Left cardiac atrium (tissue), 4 donors: ENCODE data around the gene URGCP. TPM values are rescaled to one million over a fixed set of nuclear protein-coding genes. Genes with fewer than 3 reads are reported as not detected.
"Not testable (repeated sequence)": the region's sequence is repeated elsewhere in the genome, so short reads cannot be mapped to it uniquely, and the experiment has no call there.

Experiments used
- ATAC-seq, 2 donors: fragments of 200-7000 bp; cut with Tn5 transposase; one replicate each; pipeline ENCODE4 v1.9.1; 2020; ENCODE audit warnings: mild to moderate bottlenecking in 2 of 2, moderate library complexity in 2 of 2
- DNase-seq: peaks from one replicate; pipeline ENCODE4 v3.0.0-alpha.2; 2020
- intact Hi-C, 2 donors: fragments of 100-400 bp; cut with DNase I; formaldehyde crosslinking; loops; one replicate each; pipeline versions ENCODE4 v1.14.1 to v1.15.1; 2022 to 2023
- total RNA-seq, 2 donors: library from RNA; stranded (reverse); fragmentation: NEBNext Ultra II Directional; extraction: Animal tissue kit (Norgen Biotek cat#: 25700); gene quantifications; one replicate each; pipeline ENCODE4 v1.2.1, GENCODE V29; 2021
- donor health status: DM: no; HTN: yes; CAD: no.
- donor health status: DM: no; HTN: yes; CAD: no; lungs with severe emphysema.
- donor health status: DM: yes; HTN: yes; CAD: no.
- donor health status: Dilated cardiomyopathy.

Gene URGCP
- total RNA-seq, 2 donors from 2014 or later = 27.8 to 37.4 TPM

DNA sequence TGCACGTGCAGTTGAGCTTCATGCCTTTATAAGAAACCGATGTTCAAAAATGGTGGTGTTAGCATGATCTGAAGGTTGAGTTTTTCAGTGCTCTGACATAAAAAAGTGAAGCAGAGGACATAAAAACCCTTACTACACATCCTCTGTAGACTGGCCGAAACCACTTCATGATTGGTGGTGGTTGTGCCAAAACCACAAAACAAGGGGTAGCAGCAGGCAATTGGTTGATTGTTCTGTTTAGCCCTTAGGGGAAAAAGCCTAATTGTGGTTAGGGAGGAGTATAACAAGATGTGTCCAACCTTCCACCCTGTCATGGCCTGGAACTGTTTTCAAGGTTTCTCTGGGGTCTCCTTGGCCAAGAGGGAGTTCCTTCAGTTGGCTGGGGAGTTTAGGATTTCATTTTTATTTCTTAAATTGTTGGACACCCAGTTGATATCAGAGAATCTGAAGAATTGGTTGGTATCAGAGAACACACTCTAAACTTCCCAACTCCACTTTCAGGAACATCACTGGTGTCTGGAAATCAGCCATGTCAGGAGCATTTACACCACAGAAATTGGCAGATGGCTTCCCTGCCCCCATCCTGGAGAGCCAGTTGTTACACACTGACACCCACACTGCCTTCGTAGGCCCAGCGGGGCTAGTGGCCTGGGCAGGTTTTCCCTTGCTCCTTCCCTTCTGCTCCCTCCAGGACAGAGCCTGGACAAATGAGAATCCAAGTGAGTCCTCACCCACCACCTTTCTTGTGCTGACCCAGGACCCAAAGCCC lies 55.9 kb downstream of the URGCP start:
- intact Hi-C loops = no loop called here
- no peak for ATAC-seq
- no peak for DNase-seq

DNA sequence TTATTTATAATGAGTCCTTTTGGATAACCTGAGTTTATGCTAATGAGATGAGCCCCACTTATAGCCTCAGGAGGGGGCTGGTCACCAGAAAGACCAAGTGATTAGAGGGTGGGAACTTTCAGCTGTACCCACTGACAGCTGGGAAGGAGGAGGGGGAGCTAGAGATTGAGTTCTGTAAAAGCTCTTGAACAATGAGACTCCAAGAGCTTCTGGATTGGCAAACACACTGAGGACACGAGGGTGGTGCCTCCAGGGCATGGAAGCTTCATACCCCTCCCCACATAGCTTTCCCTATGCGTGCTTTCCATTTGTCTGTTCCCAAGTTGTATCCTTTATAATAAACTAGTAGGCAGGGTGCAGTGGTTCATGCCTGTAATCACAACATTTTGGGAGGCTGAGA lies 57.3 kb downstream of the URGCP start:
- ATAC-seq (no peak), DNase-seq (no peak)
- intact Hi-C loops = no loop called here

DNA sequence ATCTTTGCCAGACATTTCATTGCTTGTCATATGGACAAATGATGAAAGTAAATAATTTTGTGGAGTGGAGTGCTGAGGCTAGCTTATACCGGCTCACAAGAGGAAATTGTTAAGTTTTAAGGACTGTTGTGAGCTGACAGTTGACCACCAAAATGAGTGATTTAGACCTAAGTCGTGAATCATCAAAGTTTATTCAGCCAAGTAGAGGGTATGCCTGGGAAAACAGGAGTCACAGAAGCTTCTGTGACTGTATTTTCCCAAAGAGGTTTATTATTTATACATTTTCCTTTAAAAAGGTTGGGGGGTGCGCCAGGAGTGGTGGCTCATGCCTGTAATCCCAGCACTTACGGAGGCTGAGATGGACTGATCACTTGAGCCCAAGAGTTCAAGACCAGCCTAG lies 58.9 kb downstream of the URGCP start:
- intact Hi-C loops = no loop called here
- no peak for DNase-seq

DNA sequence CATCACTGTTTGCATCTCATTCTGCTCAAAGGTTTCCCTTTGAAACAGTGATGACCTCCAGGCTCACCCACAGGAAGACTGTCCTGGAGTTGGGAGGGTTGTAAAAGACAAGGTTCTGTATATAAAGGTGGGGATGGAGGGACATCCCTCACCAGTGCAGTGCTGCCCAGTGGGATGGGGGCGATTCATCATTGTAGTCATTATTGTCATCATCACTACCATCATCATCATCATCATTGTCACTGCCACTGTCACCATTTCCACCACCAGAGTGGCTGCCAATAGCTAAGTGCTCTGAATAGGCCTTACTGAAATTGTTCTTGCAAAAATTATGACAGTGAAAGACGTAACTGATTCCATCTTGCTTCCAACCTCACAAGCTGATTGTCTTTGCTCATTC lies 61.7 kb downstream of the URGCP start:
- intact Hi-C loops = no loop called here

More for the DNA sequence above, 58.9 kb downstream of the URGCP start:
- ATAC-seq = no peak

DNA sequence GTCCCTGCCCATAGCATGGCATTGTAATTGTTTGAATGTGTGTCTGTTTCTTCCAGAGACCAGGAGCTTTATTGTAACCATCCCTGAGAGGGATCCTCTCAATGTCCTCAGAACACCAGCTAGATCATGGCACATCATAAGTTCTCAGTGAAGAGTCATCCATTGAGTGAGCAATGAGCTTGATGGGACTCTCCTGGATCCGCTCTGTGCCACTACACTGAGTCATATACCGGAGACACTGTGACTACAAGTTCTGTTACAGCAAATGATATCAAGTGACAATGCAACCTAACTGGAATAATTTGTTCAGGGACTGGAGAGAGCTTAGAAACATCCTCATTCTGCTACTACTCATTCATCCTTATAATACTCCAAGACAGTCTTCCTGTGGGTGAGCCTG lies 62.1 kb downstream of the URGCP start:
- intact Hi-C loops = no loop called here
- ATAC-seq = no peak

More for the DNA sequence above, 61.7 kb downstream of the URGCP start:
- no peak for DNase-seq
- no peak for ATAC-seq

DNA sequence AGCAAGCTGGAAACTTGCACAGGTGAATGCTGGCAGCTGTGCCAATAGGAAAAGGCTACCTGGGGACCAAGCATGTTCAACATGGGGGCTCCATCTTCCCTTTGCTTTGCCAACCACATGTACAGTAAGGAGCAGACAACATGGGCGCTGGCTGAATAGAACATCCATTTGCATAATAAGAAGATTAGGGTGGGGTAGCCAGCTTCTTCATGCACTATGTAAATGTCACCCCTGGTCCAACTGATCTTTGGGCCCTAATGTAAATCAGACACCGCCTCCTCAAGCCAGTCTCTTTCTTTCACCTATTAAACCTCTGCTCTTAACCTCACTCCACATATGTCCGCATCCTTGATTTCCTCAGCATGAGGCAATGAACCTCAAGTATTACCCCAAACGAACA lies 63.1 kb downstream of the URGCP start:
- no peak for DNase-seq
- no peak for ATAC-seq
- intact Hi-C loops = no loop called here

More for the DNA sequence above, 62.1 kb downstream of the URGCP start:
- DNase-seq = no peak

DNA sequence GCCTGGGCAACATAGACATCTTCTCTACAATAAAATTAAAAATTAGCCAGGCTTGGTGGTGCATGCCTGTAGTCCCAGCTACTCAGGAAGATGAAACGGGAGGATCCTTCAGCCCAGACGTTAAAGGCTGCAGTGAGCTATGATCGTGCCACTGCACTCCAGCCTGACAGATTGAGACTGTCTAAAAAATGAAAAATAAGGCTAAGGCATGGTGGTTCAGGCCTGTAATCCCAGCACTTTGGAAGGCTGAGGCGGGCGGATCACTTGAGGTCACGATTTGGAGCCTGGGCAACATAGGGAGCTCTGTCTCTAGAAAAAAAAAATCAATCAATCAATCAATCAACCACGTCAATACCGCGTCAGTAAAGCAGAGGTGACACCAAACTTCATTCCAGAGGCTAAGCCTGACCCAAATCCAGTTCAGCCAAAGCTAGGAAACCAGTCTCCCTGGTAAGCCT lies 68.2 kb downstream of the URGCP start:
- ATAC-seq (no peak), DNase-seq (no peak)
- intact Hi-C loops = loop anchor here (2.0 to 10.0 kb wide), 3 partner anchors 113 to 897 kb away; partner anchors contain the start of genes COA1 (in 2 of the 2) and STK17A (in 1 of the 2)

DNA sequence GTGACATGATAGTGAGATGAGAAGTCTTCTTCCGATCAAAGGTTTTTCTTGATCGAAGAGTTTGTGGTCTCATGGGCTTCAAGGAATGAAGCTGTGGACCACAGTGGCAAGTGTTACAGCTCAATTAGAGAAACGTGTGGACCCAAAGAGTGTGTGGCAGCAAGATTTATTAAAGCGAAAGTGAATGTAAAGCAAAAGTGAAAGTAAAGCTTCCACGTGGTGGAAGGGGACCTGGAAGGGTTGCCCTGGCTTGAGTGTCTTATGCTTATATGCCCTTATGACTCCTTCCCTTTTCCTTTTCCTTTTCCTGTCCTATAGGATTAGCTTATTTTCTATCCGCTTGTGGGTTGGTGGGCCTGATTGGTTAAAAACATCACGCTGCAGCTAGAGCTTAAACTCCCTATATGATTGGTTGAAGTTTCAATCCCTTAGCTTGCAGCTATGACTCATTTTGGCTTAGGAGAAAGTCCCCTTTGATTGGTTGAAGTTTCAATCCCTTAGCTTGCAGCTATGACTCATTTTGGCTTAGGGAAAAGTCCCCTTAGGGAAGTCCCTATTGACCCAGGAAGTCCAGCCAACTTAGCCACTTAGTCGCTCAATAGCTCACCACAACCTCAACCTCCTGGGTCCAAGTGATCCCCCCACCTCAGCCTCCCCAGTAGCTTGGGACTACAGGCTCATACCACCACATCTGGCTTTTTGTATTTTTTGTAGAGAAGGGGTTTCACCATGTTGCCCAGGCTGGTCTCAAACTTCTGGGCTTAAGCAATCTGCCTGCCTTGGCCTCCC lies 71.7 kb downstream of the URGCP start:
- intact Hi-C loops = loop anchor here (5.0 to 10.0 kb wide), 2 partner anchors 110 to 252 kb away; partner anchors contain the start of genes COA1 (in 2 of the 2) and STK17A (in 1 of the 2)
- DNase-seq = no peak
- ATAC-seq = no peak

DNA sequence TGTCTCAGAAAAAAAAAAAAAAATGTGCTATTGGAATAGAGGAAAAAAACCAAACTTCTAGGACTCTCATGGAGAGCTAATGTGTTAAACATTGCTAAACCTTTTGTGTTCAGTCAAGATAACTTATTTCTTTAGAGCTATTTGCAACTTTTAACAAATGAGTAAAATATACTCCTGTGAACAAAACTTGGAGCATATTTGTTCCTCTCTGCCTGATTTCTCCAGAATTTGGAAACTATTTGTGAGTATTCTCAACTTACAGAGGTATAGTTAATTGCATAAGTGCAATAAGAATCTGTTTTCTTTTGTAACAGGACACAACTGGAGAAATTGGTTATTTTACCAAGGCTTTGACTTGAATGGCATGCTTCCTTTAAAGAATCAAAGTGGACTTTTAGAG lies 75.5 kb downstream of the URGCP start:
- intact Hi-C loops = loop anchor here (10.0 kb wide), 1 partner anchor 106 kb away; the partner anchor contains the start of gene COA1 (in 2 of the 2)
- not testable (repeated sequence) for DNase-seq, ATAC-seq

Other genes starting within 250 kb of the URGCP start
- gene COA1, start 177.1 kb downstream of the URGCP start, total RNA-seq = 10 to 100 TPM; 52.7 to 55.4 TPM
- gene BLVRA, start 147.9 kb downstream of the URGCP start, total RNA-seq = 10 to 100 TPM; 47.2 to 51.9 TPM
- gene MRPS24, start 37.1 kb downstream of the URGCP start, total RNA-seq = 100 to 1,000 TPM; 125 to 139 TPM
- 10 to 100 TPM; 38.8 to 40.7 TPM for gene UBE2D4, start 19.8 kb upstream of the URGCP start, total RNA-seq
- not detected for gene SPDYE1, start 91.3 kb upstream of the URGCP start, total RNA-seq
- 10 to 100 TPM; 42.1 to 48.7 TPM for gene DBNL, start 138.1 kb upstream of the URGCP start, total RNA-seq
- gene PGAM2, start 159.0 kb upstream of the URGCP start, total RNA-seq = 1,000 to 10,000 TPM in 1 of 2 donors, 100 to 1,000 TPM in 1; 799 to 1,159 TPM
- 10 to 100 TPM; 20.0 to 22.1 TPM for gene POLM, start 175.9 kb upstream of the URGCP start, total RNA-seq
- gene AEBP1, start 197.7 kb upstream of the URGCP start, total RNA-seq = 100 to 1,000 TPM in 1 of 2 donors, 10 to 100 TPM in 1; 65.0 to 117 TPM
- gene POLD2, start 217.0 kb upstream of the URGCP start, total RNA-seq = 10 to 100 TPM; 95.8 to 98.9 TPM
- gene MYL7, start 234.7 kb upstream of the URGCP start, total RNA-seq = over 10,000 TPM; 20,486 to 20,690 TPM